Keratinocyte (primary cell): ENCODE data around the gene ZNF792. TPM values are rescaled to one million over a fixed set of nuclear protein-coding genes. Genes with fewer than 3 reads are reported as not detected.

Experiments used
- DNase-seq: peaks from one replicate; pipeline ENCODE4 v3.0.0-alpha.2; 2011; ENCODE audit warnings: low read depth, missing footprints, low spot score
- FAIRE-seq: peaks from 2 replicates; lab custom pipeline; 2011; peaks lifted over from hg19 to GRCh38; lab: Jason Lieb, UNC
- H2AFZ ChIP-seq: 2 replicates; pipeline ENCODE4 v1.6.0; 2012; ENCODE audit warnings: low read length, control low read depth, inconsistent platforms; ENCODE audit not compliant: control insufficient read depth
- H3K27ac ChIP-seq: 2 replicates; pipeline ENCODE4 v1.5.1; 2011; ENCODE audit warnings: low read length; ENCODE audit not compliant: control insufficient read depth, insufficient read depth
- H3K27me3 ChIP-seq: 3 replicates; pipeline ENCODE4 v1.6.0; 2011; ENCODE audit warnings: low read length; ENCODE audit not compliant: control insufficient read depth, insufficient read depth; ENCODE audit errors: extremely low read depth
- H3K36me3 ChIP-seq, 2 experiments: 2 replicates in 1 of 2; 3 replicates in 1 of 2; pipeline ENCODE4 v1.5.1; 2011; ENCODE audit warnings: low read length in 2 of 2, mild to moderate bottlenecking in 1 of 2; ENCODE audit not compliant: control insufficient read depth in 2 of 2, insufficient read depth in 2 of 2; ENCODE audit errors: extremely low read depth in 1 of 2
- H3K4me1 ChIP-seq: 3 replicates; pipeline ENCODE4 v1.5.1; 2011; ENCODE audit warnings: low read length; ENCODE audit not compliant: control insufficient read depth, insufficient read depth; ENCODE audit errors: extremely low read depth
- H3K4me2 ChIP-seq: 3 replicates; pipeline ENCODE4 v1.6.0; 2011; ENCODE audit warnings: low read depth, low read length; ENCODE audit not compliant: control insufficient read depth, insufficient read depth; ENCODE audit errors: extremely low read depth
- H3K4me3 ChIP-seq, 3 experiments: fragments of 200-600 bp in 1 of 3; sonication (generic) in 1 of 3; 2 replicates in 2 of 3; 3 replicates in 1 of 3; pipeline ENCODE4 v1.5.1; 2011 to 2016; ENCODE audit warnings: low read length in 3 of 3, mild to moderate bottlenecking in 3 of 3, control low read depth in 2 of 3, inconsistent platforms in 1 of 3, low read depth in 1 of 3, mixed read lengths in 1 of 3, mixed run types in 1 of 3, moderate library complexity in 1 of 3; ENCODE audit not compliant: control insufficient read depth in 2 of 3, insufficient read depth in 2 of 3; ENCODE audit errors: extremely low read depth in 1 of 3
- H3K79me2 ChIP-seq: 2 replicates; pipeline ENCODE4 v1.6.0; 2012; ENCODE audit warnings: low read length; ENCODE audit not compliant: control insufficient read depth, insufficient read depth
- H3K9ac ChIP-seq: 3 replicates; pipeline ENCODE4 v1.6.0; 2011; ENCODE audit warnings: low read length; ENCODE audit not compliant: control insufficient read depth, insufficient read depth; ENCODE audit errors: extremely low read depth
- H3K9me1 ChIP-seq: 3 replicates; pipeline ENCODE4 v1.6.0; 2011; ENCODE audit warnings: low read length; ENCODE audit not compliant: control insufficient read depth, insufficient read depth; ENCODE audit errors: extremely low read depth
- H3K9me3 ChIP-seq: 2 replicates; pipeline ENCODE4 v1.5.1; 2012; ENCODE audit warnings: low read depth, low read length; ENCODE audit not compliant: control insufficient read depth
- H4K20me1 ChIP-seq: 3 replicates; pipeline ENCODE4 v1.6.0; 2011; ENCODE audit warnings: low read length; ENCODE audit not compliant: control insufficient read depth, insufficient read depth; ENCODE audit errors: extremely low read depth
- CTCF ChIP-seq, 3 experiments: IDR thresholded peaks in 1 of 3; conservative IDR thresholded peaks in 1 of 3; optimal IDR thresholded peaks in 1 of 3; 2 replicates in 2 of 3; 3 replicates in 1 of 3; pipeline versions ENCODE3 to v1.5.1; 2011; ENCODE audit warnings: low read length in 3 of 3, mild to moderate bottlenecking in 3 of 3, moderate library complexity in 2 of 3, control low read depth in 1 of 3, inconsistent platforms in 1 of 3; ENCODE audit not compliant: insufficient read depth in 2 of 3; ENCODE audit errors: extremely low read depth in 1 of 3
- EZH2 ChIP-seq: IDR thresholded peaks from one replicate; pipeline ENCODE4 v1.6.1; 2012; ENCODE audit warnings: inconsistent platforms, mild to moderate bottlenecking, low read length, moderate library complexity
- dilution Hi-C: fragments of 300-500 bp; cut with MboI; formaldehyde crosslinking; loops from one replicate; pipeline ENCODE4 v1.7.0; 2020; ENCODE audit warnings: low sequenced_read_pairs; ENCODE audit not compliant: extremely low pct_ligation_motif_present
- polyA plus RNA-seq, 5 experiments: library from polyadenylated mRNA; depleted of rRNA in 3 of 5; stranded (reverse) in 3 of 5; stranded (forward) in 1 of 5; unstranded in 1 of 5; fragments of >200 nt; gene quantifications; 1 replicate in 1 of 5; 2 replicates in 3 of 5; 3 replicates in 1 of 5; pipeline versions ENCODE4 v1.2.1 to v1.2.3, GENCODE V29; 2011 to 2012; ENCODE audit warnings: missing spikeins in 2 of 5, low read depth in 1 of 5, low replicate concordance in 1 of 5

The ZNF792 gene
- polyA plus RNA-seq, 1 donor (not counting 4 experiments of a cell fraction or from before 2014, with no cell fraction given) = 1.9 TPM

DNA sequence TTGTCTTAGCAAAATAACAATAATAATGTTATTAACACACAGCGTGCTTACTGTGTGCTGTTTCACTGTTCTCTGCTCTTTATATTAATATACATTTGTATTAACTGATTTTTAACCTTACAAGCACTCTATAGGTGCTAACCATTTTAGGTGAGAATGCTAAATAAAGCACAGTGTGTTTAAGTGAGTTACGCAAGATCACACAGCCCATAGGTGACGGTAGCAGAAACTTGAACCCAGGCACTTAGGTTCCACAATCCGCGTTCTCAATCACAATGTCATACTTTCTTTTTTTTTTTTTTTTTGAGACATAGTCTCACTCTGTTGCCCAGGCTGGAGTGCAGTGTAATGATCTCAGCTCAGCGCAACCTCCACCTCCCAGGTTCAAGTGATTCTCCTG is 31.5 kb downstream of the ZNF792 start:
- H3K79me2 ChIP-seq = peaks cover 6% of the 10 kb centered on the region
- H3K27ac ChIP-seq = no peak overlapping the region
- no peak overlapping the region for H3K9ac ChIP-seq
- FAIRE-seq (no peak), DNase-seq (no peak)
- H3K36me3 ChIP-seq = peaks cover 3 to 8% of the 10 kb centered on the region in 2 experiments
- H3K4me1 ChIP-seq = peaks cover 4% of the 10 kb centered on the region
- H3K4me3 ChIP-seq = no peak overlapping the region
- no peaks in the 10 kb centered on the region for H4K20me1 ChIP-seq
- H3K9me3 ChIP-seq = no peaks in the 10 kb centered on the region
- no peak overlapping the region for H2AFZ ChIP-seq
- no peaks in the 10 kb centered on the region for H3K9me1 ChIP-seq
- TF ChIP-seq EZH2 (no peak), CTCF (optimal IDR thresholded peaks at IDR 0.05 in 1 of 3, IDR thresholded peaks at IDR 0.05 in 1 of 3, conservative IDR thresholded peaks at IDR 0.05 in 1 of 3; ENCODE audit: extremely low read depth in 1 of 3, insufficient read depth in 2 of 3, low read length in 3 of 3) (no peak)
- dilution Hi-C loops = no loop called here
- no peaks in the 10 kb centered on the region for H3K27me3 ChIP-seq
- no peak overlapping the region for H3K4me2 ChIP-seq

GRCh38 chr19:34926685-34927375 is 37.2 kb downstream of the ZNF792 start, which contains the start of gene ZNF30:
TSS of gene ZNF30 (plus strand) at chr19:34926903. CDS start at chr19:34929948, 3,045 bp downstream.
- no peaks in the 10 kb centered on the region for H3K27me3 ChIP-seq
- peak within 1 kb of the TSS; percentile 79 for H3K9ac ChIP-seq
- peak within 1 kb of the TSS; percentile 92 for H3K4me2 ChIP-seq
- peaks cover 0 to 2% of the 10 kb centered on the region in 2 experiments for H3K36me3 ChIP-seq
- no peaks in the 10 kb centered on the region for H3K9me3 ChIP-seq
- H3K27ac ChIP-seq = peak within 1 kb of the TSS; percentile 49
- DNase-seq = no peak
- peak; percentile 26 for FAIRE-seq
- dilution Hi-C loops = no loop called here
- H3K79me2 ChIP-seq = peaks cover 7% of the 10 kb centered on the region
- H4K20me1 ChIP-seq = no peaks in the 10 kb centered on the region
- peaks cover 4% of the 10 kb centered on the region for H3K4me1 ChIP-seq
- peak within 1 kb of the TSS; percentile 51 to 98 (median 81) for H3K4me3 ChIP-seq
- peak within 1 kb of the TSS; percentile 99 for H2AFZ ChIP-seq
- no peak for TF ChIP-seq CTCF (optimal IDR thresholded peaks at IDR 0.05 in 1 of 3, IDR thresholded peaks at IDR 0.05 in 1 of 3, conservative IDR thresholded peaks at IDR 0.05 in 1 of 3; ENCODE audit: extremely low read depth in 1 of 3, insufficient read depth in 2 of 3, low read length in 3 of 3)
- no peak for TF ChIP-seq EZH2
- H3K9me1 ChIP-seq = no peaks in the 10 kb centered on the region
